Measurements from ENCODE around the gene STX10.
A peak's percentile ranks its signal among the peaks of the same experiment; 100 is the strongest.
"Not testable (repeated sequence)": the region's sequence is repeated elsewhere in the genome, so short reads cannot be mapped to it uniquely, and the experiment has no call there.

STX10 gene

GRCh38 chr19:13187419-13187818, 37.2 kb upstream of the STX10 start:
- intact Hi-C loops (cut with DNase I; ENCODE audit: low total_unique reads): no loop called here
- Histone ChIP-seq H3K27ac (no peak overlapping the region), H3K4me3 (no peak overlapping the region), H3K27me3 (no peaks in the 10 kb centered on the region), H3K4me1 (no peaks in the 10 kb centered on the region), H3K9me3 (no peaks in the 10 kb centered on the region), H3K36me3 (no peaks in the 10 kb centered on the region)
- TF ChIP-seq CTCF (IDR thresholded peaks at IDR 0.05): no peak
- no peak for DNase-seq

GRCh38 chr19:13186688-13187087, 36.5 kb upstream of the STX10 start:
- intact Hi-C loops (cut with DNase I; ENCODE audit: low total_unique reads); H3K4me1 ChIP-seq; H3K27me3 ChIP-seq; H3K9me3 ChIP-seq; DNase-seq; H3K4me3 ChIP-seq; H3K27ac ChIP-seq; H3K36me3 ChIP-seq: not testable (repeated sequence)

GRCh38 chr19:13185763-13186657, 35.8 kb upstream of the STX10 start:
- H3K9me3 ChIP-seq; H3K27ac ChIP-seq; H3K36me3 ChIP-seq; intact Hi-C loops (cut with DNase I; ENCODE audit: low total_unique reads); DNase-seq; H3K4me3 ChIP-seq; H3K27me3 ChIP-seq: not testable (repeated sequence)
- peaks cover 0 to 12% (median 11%) of the 10 kb centered on the region in 4 donors for H3K4me1 ChIP-seq

- H3K9me3 ChIP-seq; H3K36me3 ChIP-seq; H3K4me3 ChIP-seq; intact Hi-C loops (cut with DNase I; ENCODE audit: low total_unique reads); H3K27me3 ChIP-seq; H3K27ac ChIP-seq; DNase-seq: not testable (repeated sequence)
- peaks cover 0 to 12% (median 11%) of the 10 kb centered on the region in 4 donors for H3K4me1 ChIP-seq
Observed at GRCh38 chr19:13184926-13185325, 34.8 kb upstream of the STX10 start.

- DNase-seq: peak; percentile 68 to 83
Observed at GRCh38 chr19:13181747-13182388, 31.7 kb upstream of the STX10 start.

GRCh38 chr19:13178291-13178690, 28.1 kb upstream of the STX10 start:
- H3K27me3 ChIP-seq; DNase-seq; H3K27ac ChIP-seq; intact Hi-C loops (cut with DNase I; ENCODE audit: low total_unique reads); H3K36me3 ChIP-seq; H3K4me3 ChIP-seq; H3K9me3 ChIP-seq: not testable (repeated sequence)
- peaks cover 0 to 14% (median 12%) of the 10 kb centered on the region in 4 donors for H3K4me1 ChIP-seq

More at GRCh38 chr19:13181747-13182388, 31.7 kb upstream of the STX10 start:
- TF ChIP-seq CTCF (IDR thresholded peaks at IDR 0.05): no peak
- H3K27me3 ChIP-seq: no peaks in the 10 kb centered on the region
- H3K9me3 ChIP-seq: no peaks in the 10 kb centered on the region
- intact Hi-C loops (cut with DNase I; ENCODE audit: low total_unique reads): no loop called here
- H3K27ac ChIP-seq: peak overlapping the region in 1 of 2 donors; percentile 10
- H3K4me3 ChIP-seq: no peak overlapping the region
- no peaks in the 10 kb centered on the region for H3K36me3 ChIP-seq
- H3K4me1 ChIP-seq: peaks cover 0 to 12% (median 11%) of the 10 kb centered on the region in 4 donors

- H3K27ac ChIP-seq; intact Hi-C loops (cut with DNase I; ENCODE audit: low total_unique reads): not testable (repeated sequence)
- H3K4me1 ChIP-seq: peaks cover 0 to 21% (median 18%) of the 10 kb centered on the region in 4 donors
Observed at GRCh38 chr19:13177584-13177983, 27.4 kb upstream of the STX10 start.

GRCh38 chr19:13176345-13176744, 26.2 kb upstream of the STX10 start:
- intact Hi-C loops (cut with DNase I; ENCODE audit: low total_unique reads): no loop called here
- no peak overlapping the region for H3K4me3 ChIP-seq
- DNase-seq: no peak
- H3K4me1 ChIP-seq: peaks cover 0 to 23% (median 19%) of the 10 kb centered on the region in 4 donors
- H3K27me3 ChIP-seq: no peaks in the 10 kb centered on the region
- no peaks in the 10 kb centered on the region for H3K9me3 ChIP-seq
- no peak overlapping the region for H3K27ac ChIP-seq
- TF ChIP-seq CTCF (IDR thresholded peaks at IDR 0.05): no peak
- H3K36me3 ChIP-seq: no peaks in the 10 kb centered on the region

More at GRCh38 chr19:13177584-13177983, 27.4 kb upstream of the STX10 start:
- not testable (repeated sequence) for H3K27me3 ChIP-seq, H3K36me3 ChIP-seq, H3K4me3 ChIP-seq, DNase-seq, H3K9me3 ChIP-seq

All from tibial artery (tissue), 4 donors.